K562 (cell line): ENCODE results near the gene RRM2. TPM values are rescaled to one million over a fixed set of nuclear protein-coding genes. Genes with fewer than 3 reads are reported as not detected.
A peak's percentile ranks its signal among the peaks of the same experiment; 100 is the strongest.

Experiments
- BCLAF1 ChIP-seq, 2 experiments: fragments of 450-650 bp in 1 of 2; IDR thresholded peaks; 2 replicates each; pipeline ENCODE4 v1.6.1; 2011 to 2017; ENCODE audit warnings: low read depth in 2 of 2, antibody characterized with exemption in 1 of 2, borderline replicate concordance in 1 of 2, low read length in 1 of 2, mild to moderate bottlenecking in 1 of 2, mixed read lengths in 1 of 2; ENCODE audit not compliant: control insufficient read depth in 1 of 2
- CXXC5 ChIP-seq: fragments of 250-450 bp; sonication (Bioruptor Pico); IDR thresholded peaks from 2 replicates; pipeline ENCODE4 v1.8.0; 2022; ENCODE audit warnings: inconsistent platforms, mild to moderate bottlenecking, moderate library complexity
- HMGN3 ChIP-seq: IDR thresholded peaks from 2 replicates; pipeline ENCODE4 v1.6.1; 2011; ENCODE audit warnings: borderline replicate concordance, low read depth, mild to moderate bottlenecking, mixed read lengths, low read length; ENCODE audit not compliant: insufficient read length; ENCODE audit errors: extremely low read depth
- polyA plus RNA-seq, 8 experiments: library from polyadenylated mRNA; depleted of rRNA in 4 of 8; stranded (reverse) in 5 of 8; unstranded in 3 of 8; fragments of >200 nt; fragmentation: Nextera tagmentation in 2 of 8; fragmentation: Illumina TruSeq in 1 of 8; extraction: Ambion mirVana in 2 of 8; extraction: Trizol in 1 of 8; gene quantifications; 2 replicates each; pipeline versions ENCODE4 v1.2.1 to v1.2.3, GENCODE V29; 2011 to 2014; ENCODE audit warnings: inconsistent platforms in 1 of 8, missing spikeins in 1 of 8
- total RNA-seq, 7 experiments: library from RNA; depleted of rRNA in 6 of 7; stranded (reverse); fragments of >200 nt in 6 of 7; fragmentation: Illumina TruSeq in 2 of 7; extraction: Trizol in 2 of 7; gene quantifications; 2 replicates each; pipeline versions ENCODE4 v1.2.1 to v1.2.3, GENCODE V29; 2011 to 2021; ENCODE audit warnings: low replicate concordance in 1 of 7

RRM2 gene
- total and polyA plus RNA-seq, 9 of the 15 experiments (the other 6 are each of a cell fraction or from before 2014, with no cell fraction given): 50.1 to 244 (median 128) TPM

- TF ChIP-seq CXXC5 (CRISPR knock-in tag): 0 out of 2 replicates have a peak, but pooled peaks have one; percentile 33
- peak; percentile 12 for TF ChIP-seq HMGN3
- no peak for TF ChIP-seq BCLAF1 (IDR thresholded peaks at IDR 0.05; ENCODE audit: borderline replicate concordance in 1 of 2, control insufficient read depth in 1 of 2, low read depth in 2 of 2, low read length in 1 of 2)
Measured at GRCh38 chr2:10079870-10080535, 42.5 kb upstream of the RRM2 start, which contains the start of gene CYS1 (continued).
